SK-N-SH treated with all-trans-retinoic acid at 6 μM for 48 hours (cell line): ENCODE measurements around the gene SLX4IP.
A peak's percentile ranks its signal among the peaks of the same experiment; 100 is the strongest.

ENCODE experiments used
- ATAC-seq: fragments of 200-7000 bp; cut with Tn5 transposase; 3 replicates; pipeline ENCODE4 v1.9.1; 2020; ENCODE audit warnings: mild to moderate bottlenecking, moderate library complexity
- BACH2 ChIP-seq: fragments of 250-450 bp; sonication (Bioruptor Pico); IDR thresholded peaks from 2 replicates; pipeline ENCODE4 v1.9.0; 2021; ENCODE audit warnings: mild to moderate bottlenecking, borderline replicate concordance
- CSDC2 ChIP-seq: fragments of 250-450 bp; sonication (Bioruptor Pico); IDR thresholded peaks from 2 replicates; pipeline ENCODE4 v1.5.0; 2020; ENCODE audit warnings: mild to moderate bottlenecking, moderate library complexity
- ISL1 ChIP-seq: fragments of 250-450 bp; sonication (Bioruptor Pico); IDR thresholded peaks from 2 replicates; pipeline ENCODE4 v2.1.2; 2022; ENCODE audit warnings: mild to moderate bottlenecking, moderate library complexity
- PATZ1 ChIP-seq: fragments of 250-450 bp; sonication (Bioruptor Pico); IDR thresholded peaks from 2 replicates; pipeline ENCODE4 v1.8.0; 2020; ENCODE audit warnings: mild to moderate bottlenecking, moderate library complexity, borderline replicate concordance
- POU6F1 ChIP-seq: fragments of 250-450 bp; sonication (Bioruptor Pico); IDR thresholded peaks from 2 replicates; pipeline ENCODE4 v1.8.0; 2021; ENCODE audit warnings: low read depth, mild to moderate bottlenecking, moderate library complexity, borderline replicate concordance
- PPARA ChIP-seq: fragments of 250-450 bp; sonication (Bioruptor Pico); IDR thresholded peaks from 2 replicates; pipeline ENCODE4 v1.5.0; 2020; ENCODE audit warnings: mild to moderate bottlenecking, borderline replicate concordance
- RARB ChIP-seq: fragments of 250-450 bp; sonication (Bioruptor Pico); IDR thresholded peaks from 2 replicates; pipeline ENCODE4 v1.8.0; 2021; ENCODE audit warnings: mild to moderate bottlenecking, moderate library complexity
- TCF4 ChIP-seq: fragments of 250-450 bp; sonication (Bioruptor Pico); IDR thresholded peaks from 2 replicates; pipeline ENCODE4 v1.8.0; 2021; ENCODE audit warnings: mild to moderate bottlenecking, moderate library complexity, borderline replicate concordance
- TOX ChIP-seq: fragments of 250-450 bp; sonication (Bioruptor Pico); IDR thresholded peaks from 2 replicates; pipeline ENCODE4 v1.8.0; 2021; ENCODE audit warnings: mild to moderate bottlenecking, moderate library complexity, borderline replicate concordance
- TSHZ2 ChIP-seq: fragments of 250-450 bp; sonication (Bioruptor Pico); IDR thresholded peaks from 2 replicates; pipeline ENCODE4 v1.5.0; 2020; ENCODE audit warnings: mild to moderate bottlenecking, moderate library complexity
- ZC3H10 ChIP-seq: fragments of 250-450 bp; sonication (Bioruptor Pico); IDR thresholded peaks from 2 replicates; pipeline ENCODE4 v1.5.1; 2021; ENCODE audit warnings: mild to moderate bottlenecking, moderate library complexity
- ZFP3 ChIP-seq: fragments of 250-450 bp; sonication (Bioruptor Pico); IDR thresholded peaks from 2 replicates; pipeline ENCODE4 v1.5.0; 2020; ENCODE audit warnings: mild to moderate bottlenecking, moderate library complexity
- ZFP30 ChIP-seq: fragments of 450-650 bp; formaldehyde crosslinking; IDR thresholded peaks from 2 replicates; pipeline ENCODE4 v1.5.0; 2022; ENCODE audit warnings: mild to moderate bottlenecking, moderate library complexity
- ZNF565 ChIP-seq: fragments of 450-650 bp; formaldehyde crosslinking; conservative IDR thresholded peaks from 2 replicates; pipeline ENCODE4 v1.5.0; 2020; ENCODE audit warnings: low read depth, mild to moderate bottlenecking, moderate library complexity
- ZNF70 ChIP-seq: fragments of 450-650 bp; formaldehyde crosslinking; IDR thresholded peaks from 2 replicates; pipeline ENCODE4 v1.5.0; 2020; ENCODE audit warnings: mild to moderate bottlenecking, moderate library complexity
- TF ChIP-seq, protein P1 (sequence below): fragments of 250-450 bp; sonication (Bioruptor Pico); IDR thresholded peaks from 2 replicates; pipeline ENCODE4 v1.5.1; 2021; ENCODE audit warnings: mild to moderate bottlenecking, moderate library complexity
- TF ChIP-seq, protein P2 (sequence below): fragments of 250-450 bp; sonication (Bioruptor Pico); IDR thresholded peaks from 2 replicates; pipeline ENCODE4 v1.5.1; 2020; ENCODE audit warnings: low read depth, mild to moderate bottlenecking, moderate library complexity

SLX4IP gene

GRCh38 chr20:10463622-10464021, 28.5 kb downstream of the SLX4IP start:
- no peak for ATAC-seq
- TF ChIP-seq, protein P1, sequence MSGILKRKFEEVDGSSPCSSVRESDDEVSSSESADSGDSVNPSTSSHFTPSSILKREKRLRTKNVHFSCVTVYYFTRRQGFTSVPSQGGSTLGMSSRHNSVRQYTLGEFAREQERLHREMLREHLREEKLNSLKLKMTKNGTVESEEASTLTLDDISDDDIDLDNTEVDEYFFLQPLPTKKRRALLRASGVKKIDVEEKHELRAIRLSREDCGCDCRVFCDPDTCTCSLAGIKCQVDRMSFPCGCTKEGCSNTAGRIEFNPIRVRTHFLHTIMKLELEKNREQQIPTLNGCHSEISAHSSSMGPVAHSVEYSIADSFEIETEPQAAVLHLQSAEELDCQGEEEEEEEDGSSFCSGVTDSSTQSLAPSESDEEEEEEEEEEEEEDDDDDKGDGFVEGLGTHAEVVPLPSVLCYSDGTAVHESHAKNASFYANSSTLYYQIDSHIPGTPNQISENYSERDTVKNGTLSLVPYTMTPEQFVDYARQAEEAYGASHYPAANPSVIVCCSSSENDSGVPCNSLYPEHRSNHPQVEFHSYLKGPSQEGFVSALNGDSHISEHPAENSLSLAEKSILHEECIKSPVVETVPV (CRISPR knock-in tag), result no peak
- TF ChIP-seq ZC3H10 (CRISPR knock-in tag) (no peak), RARB (CRISPR knock-in tag) (no peak), PPARA (CRISPR knock-in tag) (no peak), POU6F1 (no peak), CSDC2 (CRISPR knock-in tag) (no peak)
- TF ChIP-seq, protein P2, sequence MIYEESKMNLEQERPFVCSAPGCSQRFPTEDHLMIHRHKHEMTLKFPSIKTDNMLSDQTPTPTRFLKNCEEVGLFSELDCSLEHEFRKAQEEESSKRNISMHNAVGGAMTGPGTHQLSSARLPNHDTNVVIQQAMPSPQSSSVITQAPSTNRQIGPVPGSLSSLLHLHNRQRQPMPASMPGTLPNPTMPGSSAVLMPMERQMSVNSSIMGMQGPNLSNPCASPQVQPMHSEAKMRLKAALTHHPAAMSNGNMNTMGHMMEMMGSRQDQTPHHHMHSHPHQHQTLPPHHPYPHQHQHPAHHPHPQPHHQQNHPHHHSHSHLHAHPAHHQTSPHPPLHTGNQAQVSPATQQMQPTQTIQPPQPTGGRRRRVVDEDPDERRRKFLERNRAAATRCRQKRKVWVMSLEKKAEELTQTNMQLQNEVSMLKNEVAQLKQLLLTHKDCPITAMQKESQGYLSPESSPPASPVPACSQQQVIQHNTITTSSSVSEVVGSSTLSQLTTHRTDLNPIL (CRISPR knock-in tag), result no peak

DNA sequence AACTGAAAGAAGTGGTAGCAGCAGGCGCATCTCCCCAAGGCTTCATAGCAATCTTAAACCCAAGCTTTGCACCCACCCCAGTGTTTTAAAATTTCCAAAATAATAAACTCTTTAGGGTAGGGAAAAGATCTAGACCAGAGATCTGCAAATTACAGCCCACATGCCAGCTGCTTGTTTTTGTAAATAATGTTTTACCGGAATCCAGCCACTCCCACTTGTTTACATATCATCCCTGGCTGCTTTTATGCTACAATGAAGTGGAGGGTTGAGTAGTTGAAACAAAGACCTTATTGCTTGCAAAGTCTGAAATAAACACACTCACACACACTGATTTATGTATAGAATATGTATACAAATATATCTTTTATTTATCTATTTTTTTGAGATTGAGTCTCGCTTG, 30.0 kb downstream of the SLX4IP start:
- no peak for ATAC-seq
- no peak for TF ChIP-seq ZFP30 (CRISPR knock-in tag)
- no peak for TF ChIP-seq TOX (CRISPR knock-in tag)
- TF ChIP-seq, protein P2 (CRISPR knock-in tag), result no peak
- no peak for TF ChIP-seq ZNF70 (CRISPR knock-in tag)
- no peak for TF ChIP-seq PPARA (CRISPR knock-in tag)
- TF ChIP-seq PATZ1 (CRISPR knock-in tag), result no peak
- TF ChIP-seq TSHZ2 (CRISPR knock-in tag), result no peak
- no peak for TF ChIP-seq TCF4 (CRISPR knock-in tag)
- no peak for TF ChIP-seq ZFP3 (CRISPR knock-in tag)
- no peak for TF ChIP-seq BACH2 (CRISPR knock-in tag)
- TF ChIP-seq ZNF565, result no peak

GRCh38 chr20:10466325-10466724, 31.2 kb downstream of the SLX4IP start:
- no peak; the same call in 2 of the 3 replicates for ATAC-seq
- TF ChIP-seq PATZ1 (CRISPR knock-in tag) (no peak), ISL1 (CRISPR knock-in tag) (0 out of 2 replicates have a peak, but pooled peaks have one; percentile 28)
